ENCODE measurements around the gene EIF5AL1.
"Not testable (repeated sequence)": the region's sequence is repeated elsewhere in the genome, so short reads cannot be mapped to it uniquely, and the experiment has no call there.

Gene EIF5AL1

GRCh38 chr10:79487296-79488194, 24.8 kb upstream of the EIF5AL1 start:
- DNase-seq (ENCODE audit: low read depth) = no peak

- peak; percentile 84 for DNase-seq (ENCODE audit: low read depth)
Observed at GRCh38 chr10:79488336-79488735, 24.0 kb upstream of the EIF5AL1 start.

GRCh38 chr10:79488870-79489269, 23.5 kb upstream of the EIF5AL1 start:
- DNase-seq (ENCODE audit: low read depth) = no peak

GRCh38 chr10:79490400-79491142, 21.8 kb upstream of the EIF5AL1 start:
- DNase-seq (ENCODE audit: low read depth) = peak; percentile 14

GRCh38 chr10:79491143-79491835, 21.0 kb upstream of the EIF5AL1 start:
- DNase-seq (ENCODE audit: low read depth) = no peak

- no peak for DNase-seq (ENCODE audit: low read depth)
Observed at GRCh38 chr10:79492256-79492655, 20.1 kb upstream of the EIF5AL1 start.

GRCh38 chr10:79492839-79493238, 19.5 kb upstream of the EIF5AL1 start:
- no peak for DNase-seq (ENCODE audit: low read depth)

GRCh38 chr10:79493806-79494205, 18.5 kb upstream of the EIF5AL1 start:
- no peak for DNase-seq (ENCODE audit: low read depth)

GRCh38 chr10:79494871-79495705, 17.2 kb upstream of the EIF5AL1 start:
- no peak for DNase-seq (ENCODE audit: low read depth)

GRCh38 chr10:79495791-79496190, 16.5 kb upstream of the EIF5AL1 start:
- no peak for DNase-seq (ENCODE audit: low read depth)

GRCh38 chr10:79496896-79497295, 15.4 kb upstream of the EIF5AL1 start:
- no peak for DNase-seq (ENCODE audit: low read depth)

GRCh38 chr10:79498291-79498829, 14.0 kb upstream of the EIF5AL1 start:
- no peak for DNase-seq (ENCODE audit: low read depth)

- DNase-seq (ENCODE audit: low read depth) = no peak
Observed at GRCh38 chr10:79502561-79503309, 9.6 kb upstream of the EIF5AL1 start.

- DNase-seq (ENCODE audit: low read depth) = not testable (repeated sequence)
Observed at GRCh38 chr10:79503787-79504186, 8.5 kb upstream of the EIF5AL1 start.

- DNase-seq (ENCODE audit: low read depth) = not testable (repeated sequence)
Observed at GRCh38 chr10:79504483-79504882, 7.8 kb upstream of the EIF5AL1 start.

GRCh38 chr10:79505328-79505727, 7.0 kb upstream of the EIF5AL1 start:
- DNase-seq (ENCODE audit: low read depth) = not testable (repeated sequence)

- DNase-seq (ENCODE audit: low read depth) = no peak
Observed at GRCh38 chr10:79505829-79506228, 6.5 kb upstream of the EIF5AL1 start.

- no peak for DNase-seq (ENCODE audit: low read depth)
Observed at GRCh38 chr10:79507440-79508167, 4.7 kb upstream of the EIF5AL1 start.

GRCh38 chr10:79508245-79508644, 4.1 kb upstream of the EIF5AL1 start:
- DNase-seq (ENCODE audit: low read depth) = not testable (repeated sequence)
